GM10248 (cell line): Measurements from ENCODE around the gene HOXA5.

ENCODE experiments used
- CTCF ChIA-PET: fragments of 300-600 bp; sonication (Branson Sonifier 250); formaldehyde crosslinking; extraction: SDS; loops from one replicate; lab custom pipeline; 2021; ENCODE audit warnings: antibody characterized with exemption; lab: Yijun Ruan, JAX
- POLR2A ChIA-PET: fragments of 350-650 bp; sonication (Branson Sonifier 250); formaldehyde crosslinking; extraction: SDS; loops from one replicate; lab custom pipeline; 2020; ENCODE audit warnings: antibody characterized with exemption; lab: Yijun Ruan, JAX
- DNase-seq: peaks from one replicate; pipeline ENCODE4 v3.0.0; 2012; ENCODE audit errors: extremely low spot score
- TF ChIP-seq, protein P1 (sequence below): IDR thresholded peaks from 2 replicates; pipeline ENCODE4 v1.5.1; 2012; ENCODE audit warnings: mild to moderate bottlenecking, low read depth; ENCODE audit errors: extremely low read depth, missing control alignments, control extremely low read depth

Gene HOXA5

DNA sequence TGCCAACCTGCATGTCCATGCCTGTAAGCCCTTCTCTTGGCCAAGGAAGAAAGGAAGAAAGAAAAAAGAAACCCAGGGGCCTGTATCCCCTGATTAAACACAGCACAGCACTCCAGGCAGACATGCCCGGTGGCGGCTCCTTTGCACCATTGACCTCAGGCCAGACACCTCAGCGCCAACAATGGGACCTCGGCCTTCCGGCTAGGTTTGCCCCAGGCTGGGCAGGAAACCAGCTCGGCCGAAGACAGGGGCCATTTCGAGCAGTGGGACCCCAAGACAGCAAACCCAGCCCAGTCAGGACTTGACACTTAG is 27.8 kb upstream of the HOXA5 start:
- TF ChIP-seq, protein P1, sequence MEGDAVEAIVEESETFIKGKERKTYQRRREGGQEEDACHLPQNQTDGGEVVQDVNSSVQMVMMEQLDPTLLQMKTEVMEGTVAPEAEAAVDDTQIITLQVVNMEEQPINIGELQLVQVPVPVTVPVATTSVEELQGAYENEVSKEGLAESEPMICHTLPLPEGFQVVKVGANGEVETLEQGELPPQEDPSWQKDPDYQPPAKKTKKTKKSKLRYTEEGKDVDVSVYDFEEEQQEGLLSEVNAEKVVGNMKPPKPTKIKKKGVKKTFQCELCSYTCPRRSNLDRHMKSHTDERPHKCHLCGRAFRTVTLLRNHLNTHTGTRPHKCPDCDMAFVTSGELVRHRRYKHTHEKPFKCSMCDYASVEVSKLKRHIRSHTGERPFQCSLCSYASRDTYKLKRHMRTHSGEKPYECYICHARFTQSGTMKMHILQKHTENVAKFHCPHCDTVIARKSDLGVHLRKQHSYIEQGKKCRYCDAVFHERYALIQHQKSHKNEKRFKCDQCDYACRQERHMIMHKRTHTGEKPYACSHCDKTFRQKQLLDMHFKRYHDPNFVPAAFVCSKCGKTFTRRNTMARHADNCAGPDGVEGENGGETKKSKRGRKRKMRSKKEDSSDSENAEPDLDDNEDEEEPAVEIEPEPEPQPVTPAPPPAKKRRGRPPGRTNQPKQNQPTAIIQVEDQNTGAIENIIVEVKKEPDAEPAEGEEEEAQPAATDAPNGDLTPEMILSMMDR = no peak
- DNase-seq = no peak
- ChIA-PET POLR2A (no interaction called here), CTCF (interaction anchor here (3.8 kb wide), 1 partner anchor 10 kb away, joined by 19 read pairs; no protein-coding TSS in a partner anchor)

DNA sequence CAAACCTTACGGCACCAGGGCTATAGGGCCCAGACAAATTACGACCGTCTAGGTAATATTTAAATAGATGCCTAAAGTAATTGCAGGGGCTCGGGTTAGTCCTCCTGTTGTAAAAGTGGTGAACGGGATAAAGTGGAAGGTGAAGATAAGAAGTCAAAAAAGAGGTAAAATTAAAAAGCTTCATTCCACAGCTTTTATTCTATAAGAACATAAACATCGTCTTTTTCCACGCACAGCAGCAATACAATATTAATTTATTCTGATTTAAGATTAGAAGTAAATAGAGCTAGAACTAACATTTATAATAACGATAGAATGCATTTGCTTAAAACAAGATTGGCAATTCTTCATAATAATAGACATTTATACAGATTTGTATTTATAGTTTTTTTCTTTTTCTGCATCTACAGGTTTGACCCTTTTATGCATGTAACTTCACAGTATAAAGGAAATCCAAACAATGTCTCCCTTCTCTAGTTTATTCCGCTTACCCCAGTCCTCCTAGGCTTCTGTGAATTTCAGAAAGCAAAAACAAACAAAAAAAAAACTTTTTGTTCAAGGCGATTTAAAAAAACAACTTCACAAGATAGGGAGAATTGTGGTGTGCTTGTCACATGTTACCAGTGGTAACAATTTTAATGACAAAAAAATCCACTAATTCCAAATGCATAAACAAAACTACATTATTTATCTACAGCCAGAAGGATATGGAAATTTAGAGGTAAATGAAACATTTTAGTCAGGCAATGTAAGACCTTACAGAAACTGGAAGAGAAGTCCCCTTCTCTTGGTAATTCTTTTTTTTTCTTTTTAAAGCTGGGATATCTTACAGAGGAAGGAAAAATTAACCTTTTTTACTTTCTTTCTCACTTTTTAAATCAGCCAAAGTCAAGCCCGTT is 27.2 kb upstream of the HOXA5 start:
- TF ChIP-seq, protein P1 = no peak
- no peak for DNase-seq
- POLR2A ChIA-PET = no interaction called here
- CTCF ChIA-PET = interaction anchor here (3.8 kb wide), 1 partner anchor 10 kb away, joined by 19 read pairs; no protein-coding TSS in a partner anchor

DNA sequence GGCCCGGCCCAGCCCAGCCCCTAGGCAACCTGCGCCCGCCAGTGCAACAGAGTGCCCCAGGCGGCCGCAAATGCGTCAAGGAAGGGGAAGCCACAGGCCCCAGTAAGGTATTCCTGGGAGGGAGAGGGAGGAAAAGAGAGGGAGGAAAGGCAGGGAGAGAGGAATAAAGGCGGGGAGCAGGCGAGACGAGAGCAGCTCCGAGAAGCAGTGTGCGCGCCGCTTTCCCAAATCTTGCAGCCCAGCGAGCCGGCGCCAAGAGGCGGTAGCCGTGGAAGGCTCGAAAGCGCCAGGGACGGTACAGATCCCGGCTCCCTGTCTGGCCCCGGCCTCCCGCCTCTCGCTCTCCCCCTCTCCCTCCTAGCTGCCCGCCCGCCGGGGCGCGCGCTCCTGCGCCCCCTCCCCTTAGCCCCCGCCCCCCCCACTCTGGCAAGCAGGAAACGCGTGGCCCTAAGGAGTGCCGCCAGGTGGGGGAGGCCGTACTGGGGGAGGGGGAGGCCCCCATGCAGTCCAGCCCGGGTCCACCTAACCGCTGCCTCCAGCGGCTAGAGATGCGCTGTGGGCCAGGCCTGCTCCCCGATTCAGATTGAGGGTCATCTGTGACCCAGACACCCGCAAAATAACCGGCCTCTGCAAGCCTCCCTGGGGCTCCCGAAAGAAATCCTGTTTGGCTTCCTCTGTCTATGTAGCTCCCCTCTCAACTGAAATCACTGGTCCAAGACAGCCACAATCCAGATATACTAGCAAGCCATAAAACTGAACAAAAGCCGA is 26.4 kb upstream of the HOXA5 start:
- POLR2A ChIA-PET = no interaction called here
- TF ChIP-seq, protein P1 = no peak
- CTCF ChIA-PET = interaction anchor here (3.8 kb wide), 1 partner anchor 9 kb away, joined by 19 read pairs; no protein-coding TSS in a partner anchor
- DNase-seq = no peak

DNA sequence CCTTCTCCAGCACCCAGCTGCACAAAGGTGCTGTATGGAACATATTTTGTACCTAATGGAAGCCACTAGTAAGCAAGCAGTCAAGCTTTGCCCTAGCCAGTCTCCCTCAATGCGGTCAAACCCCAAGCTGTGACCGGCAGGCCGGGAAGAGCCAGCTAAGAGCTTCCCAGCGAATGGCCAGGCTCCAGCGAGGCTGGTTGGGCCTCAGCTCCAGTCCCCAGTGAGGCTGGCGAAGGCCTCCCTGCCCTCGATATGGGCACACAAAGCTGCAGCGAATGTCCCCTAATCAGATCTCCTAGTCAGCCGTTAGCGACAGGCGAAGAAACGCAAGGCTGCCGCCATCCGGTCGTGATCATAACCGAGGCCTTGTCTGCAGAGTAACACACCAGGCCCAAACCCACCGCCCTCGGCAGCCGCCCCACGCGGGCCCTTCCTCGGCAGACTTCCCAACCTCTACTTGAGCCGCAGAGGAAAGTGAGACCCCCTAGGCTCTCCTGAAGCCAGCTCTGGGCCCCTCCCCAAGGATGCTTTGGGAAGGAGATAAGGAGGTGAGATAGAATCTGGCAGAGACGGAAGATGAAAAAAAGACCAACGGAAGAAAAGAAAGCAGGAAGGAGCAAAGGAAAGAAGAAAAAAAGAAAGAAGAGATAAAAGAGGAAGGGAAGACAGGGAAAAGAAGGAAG is 24.9 kb upstream of the HOXA5 start:
- DNase-seq = no peak
- ChIA-PET POLR2A (no interaction called here), CTCF (interaction anchor here (1.6 to 2.0 kb wide), 3 partner anchors 9 to 486 kb away, joined by 4 to 7 read pairs (median 5); no protein-coding TSS in a partner anchor)
- TF ChIP-seq, protein P1 = no peak

DNA sequence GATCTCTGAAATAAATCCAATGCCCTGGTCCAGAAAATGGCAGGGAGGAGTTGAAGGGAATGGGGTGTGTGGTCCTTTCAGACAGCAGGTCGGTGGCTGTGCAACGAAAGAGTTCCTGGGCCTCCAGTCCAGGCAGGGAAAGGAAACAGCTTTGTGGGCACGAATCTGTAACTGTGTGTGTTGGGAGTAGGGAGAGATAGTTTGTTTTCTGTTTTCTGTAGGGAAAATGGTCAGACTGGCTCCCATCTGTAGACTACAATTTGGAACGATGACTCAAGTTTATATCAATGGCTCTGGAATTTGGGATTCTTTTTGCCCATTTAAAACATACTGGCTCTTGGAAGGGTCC is 24.4 kb upstream of the HOXA5 start:
- TF ChIP-seq, protein P1 = no peak
- no peak for DNase-seq
- POLR2A ChIA-PET = no interaction called here
- CTCF ChIA-PET = interaction anchor here (1.6 to 2.0 kb wide), 3 partner anchors 8 to 486 kb away, joined by 4 to 7 read pairs (median 5); no protein-coding TSS in a partner anchor
